Measurements from ENCODE around the gene PIP4K2C.

GRCh38 chr12:57617942-57618341 lies 26.9 kb downstream of the PIP4K2C start:
- TF ChIP-seq CTCF (IDR thresholded peaks at IDR 0.05) (no peak), POLR2A (IDR thresholded peaks at IDR 0.05) (no peak), EP300 (IDR thresholded peaks at IDR 0.05) (no peak), POLR2AphosphoS5 (IDR thresholded peaks at IDR 0.05) (no peak)
